ENCODE measurements around the gene PHF21A.
"Not testable (repeated sequence)": the region's sequence is repeated elsewhere in the genome, so short reads cannot be mapped to it uniquely, and the experiment has no call there.

PHF21A gene

DNA sequence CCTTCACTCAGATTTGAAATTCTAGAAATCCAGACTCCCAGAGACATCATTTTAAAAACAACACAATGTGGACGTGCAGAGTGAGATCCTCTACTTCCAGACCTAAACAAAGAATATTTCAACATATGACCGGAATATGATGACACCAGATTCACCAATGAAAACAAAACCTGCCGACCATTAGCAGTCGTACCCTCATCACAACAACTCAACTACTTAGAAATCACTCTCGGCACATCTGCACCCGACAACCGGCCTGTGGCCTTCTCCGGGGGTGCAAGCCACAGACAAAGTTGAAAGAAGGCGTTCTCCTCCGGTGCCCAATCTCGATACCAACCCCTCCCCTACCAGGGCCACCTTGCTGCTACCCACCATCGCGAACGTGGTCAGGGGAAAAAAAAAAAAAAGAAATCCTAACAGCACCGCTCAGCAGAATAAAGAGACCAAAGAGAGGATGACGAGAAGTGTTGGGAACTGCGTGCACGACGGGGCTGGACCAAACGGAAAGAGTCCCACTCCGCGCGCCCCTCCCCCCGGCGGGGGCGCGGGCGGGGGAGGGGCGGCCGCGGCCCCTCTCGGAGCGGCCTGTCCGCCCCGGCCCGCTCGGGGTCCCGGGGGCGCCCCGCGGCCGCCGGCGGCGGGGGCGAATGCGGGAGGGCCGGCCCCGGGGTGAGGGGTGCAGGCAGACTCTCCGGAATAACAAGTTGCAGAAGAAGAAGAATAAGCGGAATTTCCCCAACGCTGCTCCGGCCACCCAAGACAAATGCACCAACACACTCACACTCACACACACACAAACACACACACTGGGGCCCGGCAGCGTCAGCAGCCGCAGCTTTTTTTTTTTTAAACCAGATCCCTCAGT lies 1.7 kb downstream of the PHF21A start:
- peak; percentile 37 to 48 for DNase-seq

DNA sequence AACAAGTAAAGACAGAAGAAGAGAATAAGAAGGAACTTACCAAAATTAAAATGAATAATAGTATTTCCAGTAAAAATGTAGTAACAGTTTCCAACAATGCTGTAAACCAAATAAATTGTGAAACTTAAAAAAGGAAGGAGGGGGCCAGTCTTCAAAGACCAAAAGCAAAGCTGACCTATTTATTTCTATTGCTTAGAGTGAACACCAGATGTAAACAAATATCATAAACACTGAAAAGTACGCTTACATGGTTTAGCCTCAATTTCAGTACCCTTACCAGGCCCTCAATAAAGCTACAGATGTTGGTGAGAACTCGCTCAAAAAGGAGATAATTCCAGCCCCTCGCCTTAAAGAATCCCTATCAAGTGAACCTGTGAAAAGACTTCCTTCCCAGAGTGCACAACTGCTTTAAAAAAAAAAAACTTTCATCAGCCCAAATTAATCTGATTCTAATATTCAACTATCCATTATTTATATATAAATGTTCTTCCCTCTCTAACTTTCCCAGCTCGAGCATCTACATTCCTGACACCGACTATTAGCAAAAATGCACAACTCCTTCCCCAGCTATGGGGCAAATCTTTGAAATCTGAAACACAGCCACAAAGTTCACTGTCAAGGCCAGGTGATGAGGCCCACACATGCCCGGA lies 2.4 kb downstream of the PHF21A start:
- DNase-seq, result no peak

DNA sequence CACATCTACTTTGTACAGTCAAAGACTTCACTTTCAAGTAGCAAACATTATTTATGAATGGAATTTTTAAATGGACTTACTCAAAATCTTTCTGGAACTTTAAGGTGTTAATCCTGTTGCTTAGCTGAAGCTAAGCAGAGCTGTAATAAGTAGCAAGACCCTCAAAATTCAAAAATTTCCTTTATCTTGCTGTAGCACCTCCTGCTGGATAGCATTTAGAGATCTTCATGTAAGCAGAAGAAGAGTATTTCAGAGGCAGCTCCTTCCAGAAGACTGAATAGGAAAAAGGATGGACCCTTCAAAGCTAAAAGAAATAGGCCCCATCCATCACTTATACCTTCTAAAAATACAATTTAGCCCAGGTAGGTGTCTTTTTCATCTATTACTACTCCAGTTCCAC lies 3.4 kb downstream of the PHF21A start:
- DNase-seq, result no peak

DNA sequence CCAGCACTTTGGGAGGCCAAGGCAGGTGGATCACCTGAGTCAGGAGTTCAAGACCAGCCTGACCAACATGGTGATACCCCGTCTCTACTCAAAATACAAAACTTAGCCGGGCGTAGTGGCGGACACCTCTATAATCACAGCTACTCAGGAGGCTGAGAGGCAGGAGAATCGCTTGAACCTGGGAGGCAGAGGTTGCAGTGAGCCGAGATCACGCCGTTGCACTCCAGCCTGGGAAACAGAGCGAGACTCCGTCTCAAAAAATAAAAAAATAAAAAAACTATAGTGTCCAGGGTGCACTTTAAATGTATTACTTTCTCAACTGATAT lies 4.6 kb downstream of the PHF21A start:
- not testable (repeated sequence) for DNase-seq

DNA sequence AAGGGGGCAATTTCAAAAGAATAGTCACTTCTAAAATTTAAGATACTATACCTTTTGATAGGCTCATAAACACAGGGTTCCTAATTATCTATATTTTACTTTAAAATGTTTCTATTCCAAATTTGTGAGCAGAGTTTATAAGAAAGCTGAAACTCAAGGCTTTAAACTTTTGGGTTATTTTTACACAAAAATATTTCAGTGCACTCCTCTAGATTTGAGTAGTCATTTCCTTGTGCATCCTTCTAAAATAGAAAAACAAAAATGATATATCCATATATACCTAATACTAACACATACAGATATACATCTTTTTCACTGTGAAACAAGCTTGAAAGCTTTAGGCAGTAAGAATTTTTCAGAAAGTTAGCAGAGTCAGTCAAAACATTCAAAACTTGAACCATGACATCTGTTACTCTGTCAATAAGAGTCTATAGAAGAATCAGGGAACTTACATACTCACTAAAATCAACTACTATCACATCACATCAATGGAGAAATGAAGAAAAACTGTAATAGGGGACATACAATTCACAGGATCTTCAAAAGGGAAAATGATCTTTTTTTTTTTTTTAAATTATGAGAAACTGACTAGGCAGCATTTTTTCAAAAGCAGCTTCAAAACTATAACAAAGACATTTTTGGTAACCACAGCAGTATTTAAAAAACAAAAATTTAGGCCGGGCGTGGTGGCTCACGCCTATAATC lies 5.1 kb downstream of the PHF21A start:
- DNase-seq, result no peak

DNA sequence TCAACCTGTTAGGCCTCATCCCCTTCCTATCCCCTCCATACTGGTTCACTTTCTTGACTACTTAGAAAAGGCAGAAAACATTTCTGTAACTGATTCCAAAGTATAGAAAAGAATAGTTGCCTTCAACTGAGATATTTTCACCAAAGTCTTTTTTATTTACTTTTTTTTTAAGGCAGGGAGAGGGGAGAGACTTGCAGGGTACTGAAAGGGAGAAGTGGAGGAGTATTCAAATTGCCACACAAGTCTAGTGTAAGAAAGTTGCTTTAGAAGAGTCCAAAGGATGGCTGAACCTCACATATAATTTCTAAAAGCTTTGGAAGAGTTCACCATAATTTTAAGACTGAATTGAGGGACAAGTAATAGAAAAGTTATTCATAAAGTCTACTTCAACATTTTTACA lies 6.3 kb downstream of the PHF21A start:
- no peak for DNase-seq

DNA sequence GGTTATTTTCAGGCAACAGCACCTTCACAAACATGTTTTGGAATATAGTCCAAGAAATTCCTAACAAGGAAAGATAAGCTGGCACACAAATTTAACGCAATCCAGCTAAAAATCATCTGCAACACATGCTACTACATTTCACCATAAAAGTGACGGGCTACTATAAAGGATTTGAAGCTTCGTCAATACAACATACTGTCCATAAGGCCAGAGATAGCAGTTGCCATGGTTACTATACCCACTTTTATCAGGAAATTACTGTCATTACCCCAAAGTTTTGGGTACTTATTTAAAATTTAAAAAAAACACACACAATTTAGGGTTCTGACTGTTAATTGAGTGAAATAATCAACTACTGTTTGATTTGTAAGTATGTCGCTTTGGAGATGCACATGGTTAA lies 6.9 kb downstream of the PHF21A start:
- DNase-seq, result no peak

DNA sequence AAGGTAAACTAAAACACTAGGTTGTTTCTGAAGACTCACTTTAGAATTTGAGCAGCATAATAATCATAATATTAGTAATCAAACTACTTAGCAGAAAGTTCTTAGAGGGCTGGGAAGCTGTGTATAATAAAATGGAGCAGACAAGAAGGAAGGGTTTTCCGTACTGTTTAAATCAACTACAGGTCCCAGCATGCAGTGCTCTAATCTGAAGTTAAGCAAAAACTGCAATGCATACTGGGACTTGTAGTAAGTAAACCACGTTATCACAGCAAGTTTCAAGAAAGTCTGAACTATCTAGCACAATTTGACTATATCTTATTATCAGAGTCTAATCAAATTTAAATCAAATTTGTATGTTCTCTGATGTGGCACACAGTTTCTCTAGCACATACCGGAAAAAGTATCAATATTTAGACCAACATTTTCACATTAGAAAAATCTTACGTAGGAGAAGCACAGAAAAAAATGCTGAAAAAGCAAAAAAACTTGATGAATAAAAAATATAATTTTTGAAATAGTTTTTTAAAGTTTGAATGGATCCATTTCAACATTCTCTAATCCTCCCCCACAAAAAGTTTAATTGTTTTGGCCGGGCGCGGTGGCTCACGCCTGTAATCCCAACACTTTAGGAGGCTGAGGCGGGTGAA lies 8.2 kb downstream of the PHF21A start:
- DNase-seq, result peak; percentile 45 to 60

DNA sequence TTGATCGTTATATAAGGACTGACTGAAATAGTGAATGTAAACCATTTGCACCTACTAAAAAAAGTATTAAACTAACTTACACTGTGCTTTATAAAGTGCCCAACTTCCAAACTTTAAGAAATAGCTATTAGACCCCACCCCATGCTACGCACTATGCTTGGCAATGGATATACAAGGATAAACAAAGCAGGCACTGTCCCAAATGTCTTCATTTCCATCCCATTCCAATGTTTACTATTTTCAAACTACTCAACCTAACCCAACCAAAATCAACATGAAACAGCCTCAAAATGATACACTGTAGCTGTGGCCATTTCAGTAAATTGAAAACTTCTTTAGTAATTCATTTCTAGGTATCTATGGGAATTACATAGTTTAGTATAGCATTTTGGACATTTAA lies 12.5 kb downstream of the PHF21A start:
- no peak for DNase-seq

DNA sequence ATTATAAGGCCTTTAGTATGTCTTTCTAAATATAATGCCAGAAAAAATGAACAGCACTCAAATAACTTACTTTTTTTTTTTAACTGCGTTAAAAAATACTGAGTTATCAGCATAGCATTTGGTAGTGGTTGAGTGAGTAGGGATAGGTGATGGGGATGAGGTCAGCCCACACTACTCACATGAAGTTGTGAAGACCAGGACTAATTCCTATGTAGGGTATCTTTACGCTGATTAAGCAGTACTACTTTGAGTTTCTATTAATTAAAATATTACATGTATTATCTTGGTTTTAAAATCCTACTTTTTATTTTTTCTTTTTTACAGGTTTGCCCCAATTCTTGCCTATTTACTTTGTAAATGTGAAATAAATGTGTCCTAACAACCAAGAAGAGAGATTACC lies 13.5 kb downstream of the PHF21A start:
- DNase-seq, result no peak

DNA sequence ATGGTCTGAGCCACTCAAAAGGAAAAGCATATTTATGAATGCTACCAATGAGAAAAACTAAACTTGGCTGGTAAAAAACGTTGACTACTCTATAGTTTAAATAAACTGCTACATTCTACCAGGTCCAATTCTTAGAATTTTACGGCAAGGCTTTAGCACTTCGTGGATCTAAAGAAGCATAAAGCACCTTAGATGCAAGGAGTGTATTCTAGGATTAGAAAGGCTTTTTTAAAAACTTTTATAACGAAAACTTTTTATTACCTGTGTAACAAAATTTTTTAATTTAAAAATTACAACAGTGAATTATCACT lies 13.9 kb downstream of the PHF21A start:
- DNase-seq, result no peak

DNA sequence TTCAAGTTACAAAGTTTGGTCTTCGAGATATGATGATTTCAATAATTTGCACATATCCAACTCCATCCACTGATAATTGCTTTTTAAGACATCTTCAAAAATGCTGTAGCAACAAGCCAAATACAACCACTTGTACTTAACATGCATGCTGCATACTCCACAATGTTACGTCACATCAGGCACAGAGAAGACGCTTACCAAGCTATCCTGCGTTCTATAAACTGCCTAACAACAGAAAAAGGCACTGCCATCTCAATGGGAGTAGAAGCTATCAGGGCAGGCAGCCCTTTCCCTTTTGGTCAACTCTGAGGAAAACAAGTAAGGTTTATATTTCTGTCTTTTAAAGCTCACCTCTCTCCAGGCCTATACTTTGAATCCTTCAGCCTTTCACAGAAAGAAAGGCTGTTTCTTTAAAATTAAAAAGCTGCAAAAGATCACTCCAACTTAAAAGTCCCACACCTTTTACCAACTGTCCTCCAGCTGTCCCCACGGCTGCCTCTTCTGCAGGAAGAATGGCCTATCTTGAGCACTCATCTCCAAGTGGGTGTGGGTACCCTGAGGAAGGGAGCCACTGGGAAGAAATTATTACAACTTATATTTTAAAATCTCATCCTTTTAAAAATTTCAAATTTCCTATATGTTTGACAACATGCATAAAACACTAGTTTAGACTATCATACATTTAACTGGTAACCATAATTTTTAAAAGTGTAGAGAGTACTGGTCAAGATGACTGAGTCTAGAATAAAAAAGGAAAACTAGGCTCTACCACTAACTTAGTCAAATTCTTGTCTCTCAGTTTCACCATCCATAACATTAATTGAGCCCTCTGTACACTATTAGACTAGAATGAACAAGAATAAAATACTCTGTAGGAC lies 14.5 kb downstream of the PHF21A start:
- no peak for DNase-seq

DNA sequence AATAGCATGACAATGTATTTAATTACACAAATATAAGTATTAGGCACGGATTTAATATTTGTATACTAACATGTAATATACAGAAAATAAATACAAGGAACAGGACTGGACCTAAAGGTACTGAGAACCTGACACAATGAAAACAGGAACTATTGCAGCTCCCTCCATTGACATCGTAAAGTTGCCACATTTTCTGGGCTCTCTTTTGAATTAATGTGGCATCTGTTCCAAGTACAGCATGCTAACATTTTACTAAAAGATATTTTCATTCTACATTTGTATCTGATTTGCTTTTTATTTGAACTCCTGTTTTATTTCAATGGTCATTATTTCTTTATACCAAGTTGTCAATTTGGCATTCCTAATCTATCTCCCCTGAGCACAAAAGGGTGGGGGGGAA lies 15.3 kb downstream of the PHF21A start:
- no peak for DNase-seq

DNA sequence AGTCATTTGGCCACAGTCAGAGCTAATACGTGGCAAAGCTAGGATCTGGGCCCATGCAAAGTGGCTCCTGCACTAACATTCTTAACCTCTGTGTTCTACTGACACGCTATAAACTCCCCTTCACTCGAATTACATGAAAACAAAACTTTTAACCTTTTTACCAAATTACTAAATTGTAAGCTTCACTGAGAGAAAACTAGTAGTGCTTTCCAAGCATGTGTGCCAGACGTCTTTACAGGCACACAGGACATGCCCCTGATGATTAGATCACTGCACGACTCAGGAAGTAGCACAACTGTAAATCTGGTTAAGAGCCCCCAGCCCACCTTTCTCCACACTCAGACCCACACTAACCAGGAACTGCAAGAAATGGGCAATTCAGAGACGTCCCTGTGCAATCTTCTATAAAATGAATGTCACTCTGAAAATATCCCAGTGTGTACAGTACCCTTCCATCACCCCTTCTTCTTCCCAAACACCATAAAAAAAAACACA lies 16.1 kb downstream of the PHF21A start:
- DNase-seq, result no peak

DNA sequence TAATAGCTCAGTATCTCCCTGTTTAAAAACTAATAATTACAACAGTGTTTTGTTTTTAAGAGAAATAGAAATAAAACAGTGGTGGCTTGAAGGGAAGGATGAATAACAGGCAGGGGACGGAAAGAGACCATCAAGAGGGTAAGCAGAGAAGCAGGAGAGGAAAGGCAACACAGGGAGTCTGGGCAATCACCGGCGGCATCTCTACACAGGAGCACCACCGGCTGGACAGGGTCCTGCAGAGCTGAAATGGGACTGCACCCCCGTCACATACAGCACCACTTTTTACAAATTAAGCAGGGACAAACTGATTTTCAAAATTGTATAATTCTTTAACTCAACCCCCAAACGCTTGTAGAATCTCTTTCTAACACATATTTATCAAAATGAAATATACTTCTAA lies 18.4 kb downstream of the PHF21A start:
- no peak for DNase-seq

DNA sequence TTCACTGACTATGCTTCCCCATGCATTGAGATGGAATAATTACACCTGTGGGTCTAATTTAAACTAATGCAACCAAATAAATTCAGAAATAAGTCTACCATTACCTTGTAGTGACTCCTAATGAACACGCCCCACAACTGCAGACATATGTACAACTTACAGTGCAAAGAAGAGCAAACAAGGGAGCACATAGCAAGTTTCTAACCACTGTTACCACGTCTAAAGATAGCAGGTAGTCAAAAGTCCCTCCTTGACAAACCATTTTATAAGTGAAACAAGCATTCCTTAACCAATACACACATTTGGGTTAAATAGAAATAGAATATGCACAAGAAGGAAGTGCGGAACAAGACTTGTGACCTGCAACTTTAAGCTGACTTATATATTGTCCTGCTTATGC lies 20.6 kb downstream of the PHF21A start:
- no peak for DNase-seq

DNA sequence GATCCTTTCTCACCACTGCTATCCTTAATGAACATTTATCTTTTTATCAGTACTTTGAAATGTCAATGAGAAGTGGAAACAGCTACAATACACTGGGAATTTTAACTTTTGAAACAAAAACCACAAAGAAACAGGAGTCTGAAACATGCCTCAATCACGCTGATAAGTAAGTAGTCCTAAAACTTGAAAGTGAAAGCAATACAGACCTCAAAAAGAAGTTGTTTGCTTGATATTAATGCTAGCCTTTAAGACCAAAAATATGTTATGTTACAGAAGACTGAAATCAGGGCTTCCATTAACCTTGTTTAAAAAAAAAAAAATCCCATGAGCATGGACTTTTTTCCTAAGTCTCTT lies 21.3 kb downstream of the PHF21A start:
- DNase-seq, result no peak

DNA sequence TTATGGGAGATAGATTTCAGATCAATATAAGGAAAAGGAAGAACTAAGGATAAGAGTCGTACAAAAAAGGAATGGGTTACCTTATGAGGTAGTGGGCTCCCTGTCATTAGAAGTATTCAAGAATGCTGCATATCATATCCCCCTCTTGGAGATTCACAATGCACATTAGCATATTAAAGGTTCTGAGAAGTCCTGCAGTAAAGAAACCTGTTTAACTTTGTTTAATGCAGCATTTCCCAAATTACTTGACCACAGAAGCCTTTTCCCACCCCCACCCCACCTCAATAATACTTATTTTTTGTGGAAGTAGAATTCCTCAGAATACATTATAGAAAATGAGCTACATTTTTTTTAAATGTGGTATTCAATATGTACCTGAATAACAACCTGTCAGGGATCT lies 30.9 kb downstream of the PHF21A start:
- no peak for DNase-seq

DNA sequence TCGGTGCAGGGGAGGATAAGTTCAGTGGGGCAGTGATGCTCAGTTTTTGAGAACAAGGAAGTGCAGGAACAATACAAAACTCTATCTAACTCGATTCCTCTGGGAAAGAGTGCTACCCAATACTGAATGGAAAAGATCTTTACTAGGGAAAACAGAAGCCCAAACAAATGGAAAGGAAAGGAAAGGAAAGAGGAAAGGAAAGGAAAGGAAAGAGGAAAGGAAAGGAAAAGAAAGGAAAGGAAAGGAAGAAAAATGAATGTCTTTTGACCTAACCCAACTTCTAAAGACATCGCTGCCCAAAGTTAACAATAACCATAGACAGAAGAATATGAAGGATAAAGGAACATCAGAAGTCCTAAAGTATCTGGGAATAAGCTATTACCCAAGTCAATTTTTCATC lies 41.6 kb downstream of the PHF21A start:
- no peak for DNase-seq

DNA sequence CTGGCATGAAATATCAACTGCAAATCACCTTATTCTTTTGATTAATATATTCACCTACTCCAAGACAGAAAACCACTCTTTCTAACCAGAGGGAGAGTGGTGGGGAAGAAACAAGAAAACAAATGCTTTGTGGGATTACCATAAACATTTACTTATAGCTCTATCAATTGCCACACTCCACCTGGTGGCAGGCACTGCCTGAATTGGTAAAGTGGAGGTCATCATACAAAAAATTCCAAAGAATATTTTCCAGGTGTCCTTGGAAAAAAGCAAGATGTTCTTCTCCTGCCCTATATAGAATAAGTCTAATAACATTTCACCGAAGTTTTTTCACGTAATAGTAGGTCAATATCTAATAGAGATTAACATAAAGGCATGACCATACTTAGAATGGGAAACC lies 45.3 kb downstream of the PHF21A start:
- DNase-seq, result no peak

DNA sequence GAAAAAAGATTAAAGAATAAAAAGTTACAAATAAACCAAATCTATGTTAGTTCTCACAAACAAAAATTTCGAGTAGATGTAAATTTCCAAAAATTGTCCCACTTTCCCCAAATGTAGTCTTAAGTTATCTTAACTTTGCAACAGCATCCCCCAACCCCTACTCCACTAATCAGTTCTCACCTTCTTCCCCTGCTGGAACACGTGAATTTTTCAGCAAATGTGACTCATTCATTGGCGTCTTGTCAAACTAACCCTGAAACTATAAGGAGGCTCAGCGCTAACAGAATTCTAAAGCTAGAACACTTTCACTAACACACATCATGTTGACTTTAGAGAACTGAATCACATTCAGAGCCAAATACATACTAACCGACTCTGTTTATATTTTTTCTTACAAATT lies 46.1 kb downstream of the PHF21A start:
- no peak for DNase-seq

DNA sequence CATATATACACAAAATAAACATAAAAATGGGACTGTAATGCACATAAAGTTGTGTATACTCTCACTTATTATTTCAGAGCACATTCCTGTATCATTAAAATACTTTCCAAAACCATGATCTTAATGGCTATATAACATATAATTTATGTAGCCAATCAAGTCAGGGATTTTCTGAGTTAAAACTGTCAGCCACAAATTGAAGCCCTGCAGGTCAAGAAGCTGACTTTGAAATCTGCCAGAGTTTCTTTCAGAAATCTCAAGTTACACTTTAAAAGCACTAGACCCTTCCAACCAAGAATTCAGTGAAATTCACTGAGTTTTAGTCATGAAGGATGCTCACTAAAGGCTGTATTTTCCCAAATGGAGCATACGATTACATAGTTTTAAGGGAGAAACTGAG lies 47.6 kb downstream of the PHF21A start:
- no peak for DNase-seq
